Lower leg skin (tissue), 3 donors: Measurements from ENCODE around the gene CACFD1.

ENCODE experiments used
- POLR2A ChIP-seq, 2 donors: fragments of 450-650 bp; IDR thresholded peaks; one replicate each; pipeline ENCODE4 v1.6.1; 2016 to 2017; ENCODE audit warnings: antibody characterized with exemption in 2 of 2, mild to moderate bottlenecking in 1 of 2, moderate library complexity in 1 of 2
- TF ChIP-seq, protein P1 (sequence below), 3 donors: fragments of 450-650 bp; IDR thresholded peaks; one replicate each; pipeline ENCODE4 v1.5.1; 2016; ENCODE audit warnings: antibody characterized with exemption in 3 of 3, mild to moderate bottlenecking in 3 of 3, moderate library complexity in 2 of 3

DNA sequence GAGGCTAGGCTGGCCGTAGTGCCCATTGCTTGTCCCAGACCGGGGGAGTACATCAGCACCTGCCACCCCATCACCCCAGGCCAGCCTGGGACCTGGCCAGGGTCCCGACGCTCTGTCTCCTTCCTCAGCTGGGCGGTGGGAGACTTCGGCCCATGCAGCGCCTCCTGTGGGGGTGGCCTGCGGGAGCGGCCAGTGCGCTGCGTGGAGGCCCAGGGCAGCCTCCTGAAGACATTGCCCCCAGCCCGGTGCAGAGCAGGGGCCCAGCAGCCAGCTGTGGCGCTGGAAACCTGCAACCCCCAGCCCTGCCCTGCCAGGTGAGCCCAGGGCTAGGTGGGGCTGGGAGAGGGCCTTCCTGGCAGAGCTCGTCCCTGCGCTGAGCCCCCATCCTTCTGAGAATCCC, 16.5 kb upstream of the CACFD1 start:
- no peak for TF ChIP-seq POLR2A (IDR thresholded peaks at IDR 0.05)
- TF ChIP-seq, protein P1, sequence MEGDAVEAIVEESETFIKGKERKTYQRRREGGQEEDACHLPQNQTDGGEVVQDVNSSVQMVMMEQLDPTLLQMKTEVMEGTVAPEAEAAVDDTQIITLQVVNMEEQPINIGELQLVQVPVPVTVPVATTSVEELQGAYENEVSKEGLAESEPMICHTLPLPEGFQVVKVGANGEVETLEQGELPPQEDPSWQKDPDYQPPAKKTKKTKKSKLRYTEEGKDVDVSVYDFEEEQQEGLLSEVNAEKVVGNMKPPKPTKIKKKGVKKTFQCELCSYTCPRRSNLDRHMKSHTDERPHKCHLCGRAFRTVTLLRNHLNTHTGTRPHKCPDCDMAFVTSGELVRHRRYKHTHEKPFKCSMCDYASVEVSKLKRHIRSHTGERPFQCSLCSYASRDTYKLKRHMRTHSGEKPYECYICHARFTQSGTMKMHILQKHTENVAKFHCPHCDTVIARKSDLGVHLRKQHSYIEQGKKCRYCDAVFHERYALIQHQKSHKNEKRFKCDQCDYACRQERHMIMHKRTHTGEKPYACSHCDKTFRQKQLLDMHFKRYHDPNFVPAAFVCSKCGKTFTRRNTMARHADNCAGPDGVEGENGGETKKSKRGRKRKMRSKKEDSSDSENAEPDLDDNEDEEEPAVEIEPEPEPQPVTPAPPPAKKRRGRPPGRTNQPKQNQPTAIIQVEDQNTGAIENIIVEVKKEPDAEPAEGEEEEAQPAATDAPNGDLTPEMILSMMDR (IDR thresholded peaks at IDR 0.05): no peak
